HepG2 (cell line): ENCODE results near the gene TC2N. TPM values are rescaled to one million over a fixed set of nuclear protein-coding genes. Genes with fewer than 3 reads are reported as not detected.

Experiments used
- ATAC-seq: fragments of 200-7000 bp; cut with Tn5 transposase; 3 replicates; pipeline ENCODE4 v1.9.1; 2020; ENCODE audit warnings: mild to moderate bottlenecking, moderate library complexity
- BruUV-seq: library from RNA; stranded (reverse); fragments of 400-500 nt; replicated peaks from 2 replicates; lab custom pipeline; 2021; lab: Mats Ljungman, UMichigan
- CTCF ChIA-PET: fragments of 300-600 bp; formaldehyde crosslinking; extraction: SDS; loops from one replicate; lab custom pipeline; 2021; ENCODE audit warnings: low total read pairs, inconsistent platforms, low intra/inter-chr PET ratio; lab: Yijun Ruan, JAX
- POLR2A ChIA-PET: fragments of 350-600 bp; sonication (Branson Sonifier 250); formaldehyde crosslinking; loops from one replicate; lab custom pipeline; 2020; ENCODE audit warnings: antibody characterized with exemption, inconsistent platforms; lab: Yijun Ruan, JAX
- DNase-seq: peaks from one replicate; pipeline ENCODE4 v3.0.0-alpha.2; 2015; ENCODE audit warnings: low spot score
- FAIRE-seq: peaks from 3 replicates; lab custom pipeline; 2011; peaks lifted over from hg19 to GRCh38; lab: Jason Lieb, UNC
- H2AFZ ChIP-seq: one replicate; pipeline ENCODE4 v1.6.1; 2011; ENCODE audit warnings: low read length, inconsistent platforms
- H3K27ac ChIP-seq: fragments of 300-600 bp; 3 replicates; pipeline ENCODE4 v1.8.0; 2011; ENCODE audit warnings: mixed run types, mild to moderate bottlenecking, mixed read lengths, low read length, inconsistent platforms; ENCODE audit not compliant: insufficient read depth; ENCODE audit errors: extremely low read length
- H3K27me3 ChIP-seq, 2 experiments: fragments of 200-600 bp in 1 of 2; 2 replicates in 1 of 2; 3 replicates in 1 of 2; pipeline versions ENCODE4 v1.6.0 to v1.8.0; 2011; ENCODE audit warnings: low read length in 2 of 2, mild to moderate bottlenecking in 2 of 2, moderate library complexity in 2 of 2, inconsistent platforms in 1 of 2; ENCODE audit not compliant: insufficient read depth in 2 of 2, control insufficient read depth in 1 of 2
- H3K36me3 ChIP-seq, 2 experiments: fragments of 200-600 bp in 1 of 2; replicated peaks in 1 of 2; 2 replicates in 1 of 2; 3 replicates in 1 of 2; pipeline versions ENCODE4 v1.5.1 to v1.8.0; 2011; ENCODE audit warnings: low read length in 2 of 2, inconsistent platforms in 1 of 2; ENCODE audit not compliant: insufficient read depth in 2 of 2, control insufficient read depth in 1 of 2
- H3K4me1 ChIP-seq: 2 replicates; pipeline ENCODE4 v1.5.1; 2012; ENCODE audit warnings: low read length, inconsistent platforms; ENCODE audit not compliant: insufficient read depth
- H3K4me2 ChIP-seq: 2 replicates; pipeline ENCODE4 v1.6.0; 2011; ENCODE audit warnings: low read depth, low read length, inconsistent platforms
- H3K4me3 ChIP-seq, 3 experiments: fragments of 200-600 bp in 1 of 3; sonication (generic), shearing (Covaris generic) in 1 of 3; replicated peaks in 1 of 3; 2 replicates each; pipeline ENCODE4 v1.5.1; 2011 to 2016; ENCODE audit warnings: low read length in 3 of 3, inconsistent platforms in 2 of 3, low read depth in 2 of 3, mild to moderate bottlenecking in 2 of 3, control low read depth in 1 of 3, mixed read lengths in 1 of 3; ENCODE audit not compliant: insufficient read depth in 1 of 3
- H3K79me2 ChIP-seq: one replicate; pipeline ENCODE4 v1.6.1; 2011; ENCODE audit warnings: low read length, inconsistent platforms; ENCODE audit not compliant: insufficient read depth
- H3K9ac ChIP-seq: 2 replicates; pipeline ENCODE4 v1.6.0; 2011; ENCODE audit warnings: mild to moderate bottlenecking, low read depth, low read length, inconsistent platforms; ENCODE audit not compliant: insufficient read depth
- H3K9me3 ChIP-seq: 2 replicates; pipeline ENCODE4 v1.5.1; 2012; ENCODE audit warnings: mild to moderate bottlenecking, low read length
- H4K20me1 ChIP-seq: 2 replicates; pipeline ENCODE4 v1.6.0; 2011; ENCODE audit warnings: inconsistent platforms, mild to moderate bottlenecking, low read length, moderate library complexity; ENCODE audit not compliant: insufficient read depth
- ATM ChIP-seq: fragments of 450-650 bp; IDR thresholded peaks from 2 replicates; pipeline ENCODE4 v1.7.1; 2017; ENCODE audit warnings: mild to moderate bottlenecking, borderline replicate concordance
- DMAP1 ChIP-seq: IDR thresholded peaks from 2 replicates; pipeline ENCODE4 v1.6.1; 2016
- DR1 ChIP-seq: sonication (generic); formaldehyde crosslinking; IDR thresholded peaks from 2 replicates; pipeline ENCODE4 v1.8.0; 2021; ENCODE audit warnings: mild to moderate bottlenecking, missing genetic modification reagents, inconsistent platforms
- GPN1 ChIP-seq: sonication (generic); formaldehyde crosslinking; IDR thresholded peaks from 2 replicates; pipeline ENCODE4 v1.5.1; 2020; ENCODE audit warnings: missing genetic modification reagents, borderline replicate concordance
- HMG20B ChIP-seq: conservative IDR thresholded peaks from 2 replicates; pipeline ENCODE4 v1.6.1; 2016; ENCODE audit warnings: missing genetic modification reagents, missing compliant biosample characterization
- HNRNPLL ChIP-seq: fragments of 200-400 bp; formaldehyde crosslinking; IDR thresholded peaks from 2 replicates; pipeline ENCODE4 v1.6.1; 2017; ENCODE audit warnings: mild to moderate bottlenecking, low read depth, low read length; ENCODE audit not compliant: poor library complexity, severe bottlenecking
- MIER3 ChIP-seq: IDR thresholded peaks from 2 replicates; pipeline ENCODE4 v1.6.1; 2016; ENCODE audit warnings: missing compliant biosample characterization, borderline replicate concordance
- PAF1 ChIP-seq: IDR thresholded peaks from 2 replicates; pipeline ENCODE4 v1.6.1; 2016; ENCODE audit warnings: missing genetic modification reagents, missing compliant biosample characterization
- TMF1 ChIP-seq: sonication (generic); formaldehyde crosslinking; IDR thresholded peaks from 2 replicates; pipeline ENCODE4 v1.8.1; 2022; ENCODE audit warnings: low read depth, missing genetic modification reagents
- ZIK1 ChIP-seq: sonication (generic); formaldehyde crosslinking; IDR thresholded peaks from 2 replicates; pipeline ENCODE4 v1.5.0; 2020; ENCODE audit warnings: mild to moderate bottlenecking, low read depth, missing genetic modification reagents, borderline replicate concordance
- ZNF124 ChIP-seq: sonication (generic); formaldehyde crosslinking; IDR thresholded peaks from 2 replicates; pipeline ENCODE4 v1.4.0; 2020; ENCODE audit warnings: missing genetic modification reagents
- WGBS: methylation state at CpG from one replicate; pipeline ENCODE4 v1.1.6; 2017; ENCODE audit warnings: low lambda C conversion rate; 5-methylcytosine and 5-hydroxymethylcytosine counted together
- in situ Hi-C: cut with HindIII; loops from 2 replicates; pipeline ENCODE4 v1.10.0; 2017; ENCODE audit warnings: low pct_unique_long_range_greater_than_20kb; ENCODE audit not compliant: extremely low pct_ligation_motif_present
- intact Hi-C: fragments of 100-400 bp; cut with micrococcal nuclease; formaldehyde crosslinking; loops from one replicate; pipeline ENCODE4 v1.10.0; 2022; ENCODE audit not compliant: unreplicated experiment
- polyA plus RNA-seq, 8 experiments: library from polyadenylated mRNA; depleted of rRNA in 3 of 8; stranded (reverse) in 7 of 8; unstranded in 1 of 8; fragments of >200 nt; fragmentation: Illumina TruSeq in 4 of 8; extraction: Trizol in 4 of 8; gene quantifications; 2 replicates each; pipeline versions ENCODE4 v1.2.1 to v1.2.3, GENCODE V29; 2011 to 2016; ENCODE audit warnings: low read depth in 4 of 8, missing spikeins in 1 of 8, mixed read lengths in 1 of 8; ENCODE audit not compliant: insufficient read depth in 1 of 8
- total RNA-seq, 5 experiments: library from RNA; depleted of rRNA; stranded (reverse); fragments of >200 nt; fragmentation: Illumina TruSeq; extraction: Trizol; gene quantifications; 2 replicates each; pipeline ENCODE4 v1.2.3, GENCODE V29; 2016; ENCODE audit warnings: low read depth in 1 of 5
- TF ChIP-seq, protein P1 (sequence below): sonication (generic); formaldehyde crosslinking; IDR thresholded peaks from 2 replicates; pipeline ENCODE4 v1.4.0; 2020; ENCODE audit warnings: missing genetic modification reagents; ENCODE audit errors: not compliant biosample characterization
- TF ChIP-seq, protein P2 (sequence below): IDR thresholded peaks from 2 replicates; pipeline ENCODE4 v1.6.1; 2016; ENCODE audit warnings: mild to moderate bottlenecking, missing biosample characterization, missing genetic modification reagents
- TF ChIP-seq, protein P3 (sequence below): IDR thresholded peaks from 2 replicates; pipeline ENCODE4 v1.6.1; 2016; ENCODE audit warnings: missing compliant biosample characterization, missing genetic modification reagents, borderline replicate concordance
- TF ChIP-seq, protein P4 (sequence below): sonication (generic); formaldehyde crosslinking; IDR thresholded peaks from 2 replicates; pipeline ENCODE4 v1.5.1; 2020; ENCODE audit warnings: missing genetic modification reagents, mild to moderate bottlenecking, borderline replicate concordance
- TF ChIP-seq, protein P5 (sequence below): sonication (generic); formaldehyde crosslinking; IDR thresholded peaks from 2 replicates; pipeline ENCODE4 v1.4.0; 2020; ENCODE audit warnings: missing genetic modification reagents
- TF ChIP-seq, protein P6 (sequence below): sonication (generic); formaldehyde crosslinking; IDR thresholded peaks from 2 replicates; pipeline ENCODE4 v1.4.0; 2020; ENCODE audit warnings: missing genetic modification reagents, borderline replicate concordance

The TC2N gene
- total and polyA plus RNA-seq, 2 of the 13 experiments (the other 11 are each of a cell fraction or from before 2014, with no cell fraction given): 0.03 TPM; not detected in 1

DNA sequence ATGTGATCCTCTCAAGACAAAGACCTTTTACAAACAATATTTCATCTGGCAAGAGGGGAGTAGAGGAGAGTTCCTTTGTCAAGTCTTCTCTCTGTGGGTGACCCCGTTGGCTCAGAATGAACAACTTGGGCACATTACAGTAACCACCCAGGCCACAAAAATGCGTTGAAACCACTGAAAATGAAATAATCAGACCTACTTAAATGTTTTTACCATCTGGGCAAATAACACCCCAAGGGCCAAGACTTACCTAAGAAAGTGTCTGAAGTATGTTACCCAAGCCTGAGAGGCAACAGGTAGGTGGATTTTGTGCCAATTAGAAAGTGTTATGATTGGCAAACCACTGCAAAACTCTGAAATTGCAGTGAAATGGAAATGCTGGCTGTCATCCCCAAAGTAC lies 1.3 kb downstream of the TC2N start:
- ATAC-seq (no peak), DNase-seq (no peak), FAIRE-seq (no peak)
- in situ Hi-C loops (no loop called here), intact Hi-C loops (no loop called here)
- POLR2A ChIA-PET: no interaction called here
- H3K4me3 ChIP-seq: no peak overlapping the region
- CTCF ChIA-PET: no interaction called here
- H3K9ac ChIP-seq: no peak overlapping the region
- no peak overlapping the region for H3K27ac ChIP-seq
- H3K4me2 ChIP-seq: no peak overlapping the region
- no TSS peak for BruUV-seq
- 3% methylated on average over 2 of the region's 2 CpGs for WGBS
- no peaks in the 10 kb centered on the region for H3K9me3 ChIP-seq
- H3K27me3 ChIP-seq: peaks cover 3 to 9% of the 10 kb centered on the region in 2 experiments; a peak in 3 of 5 replicates
- no peaks in the 10 kb centered on the region for H4K20me1 ChIP-seq
- no peaks in the 10 kb centered on the region for H3K36me3 ChIP-seq
- no peak overlapping the region for H2AFZ ChIP-seq
- H3K4me1 ChIP-seq: peaks cover 20% of the 10 kb centered on the region
- H3K79me2 ChIP-seq: no peaks in the 10 kb centered on the region
- TF ChIP-seq, protein P1, sequence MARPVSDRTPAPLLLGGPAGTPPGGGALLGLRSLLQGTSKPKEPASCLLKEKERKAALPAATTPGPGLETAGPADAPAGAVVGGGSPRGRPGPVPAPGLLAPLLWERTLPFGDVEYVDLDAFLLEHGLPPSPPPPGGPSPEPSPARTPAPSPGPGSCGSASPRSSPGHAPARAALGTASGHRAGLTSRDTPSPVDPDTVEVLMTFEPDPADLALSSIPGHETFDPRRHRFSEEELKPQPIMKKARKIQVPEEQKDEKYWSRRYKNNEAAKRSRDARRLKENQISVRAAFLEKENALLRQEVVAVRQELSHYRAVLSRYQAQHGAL: no peak
- TF ChIP-seq, protein P2, sequence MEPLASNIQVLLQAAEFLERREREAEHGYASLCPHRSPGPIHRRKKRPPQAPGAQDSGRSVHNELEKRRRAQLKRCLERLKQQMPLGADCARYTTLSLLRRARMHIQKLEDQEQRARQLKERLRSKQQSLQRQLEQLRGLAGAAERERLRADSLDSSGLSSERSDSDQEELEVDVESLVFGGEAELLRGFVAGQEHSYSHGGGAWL: no peak
- no peak for TF ChIP-seq DMAP1 (CRISPR knock-in tag)
- no peak for TF ChIP-seq GPN1
- TF ChIP-seq, protein P3, sequence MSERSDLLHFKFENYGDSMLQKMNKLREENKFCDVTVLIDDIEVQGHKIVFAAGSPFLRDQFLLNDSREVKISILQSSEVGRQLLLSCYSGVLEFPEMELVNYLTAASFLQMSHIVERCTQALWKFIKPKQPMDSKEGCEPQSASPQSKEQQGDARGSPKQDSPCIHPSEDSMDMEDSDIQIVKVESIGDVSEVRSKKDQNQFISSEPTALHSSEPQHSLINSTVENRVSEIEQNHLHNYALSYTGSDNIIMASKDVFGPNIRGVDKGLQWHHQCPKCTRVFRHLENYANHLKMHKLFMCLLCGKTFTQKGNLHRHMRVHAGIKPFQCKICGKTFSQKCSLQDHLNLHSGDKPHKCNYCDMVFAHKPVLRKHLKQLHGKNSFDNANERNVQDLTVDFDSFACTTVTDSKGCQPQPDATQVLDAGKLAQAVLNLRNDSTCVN (CRISPR knock-in tag): no peak
- TF ChIP-seq ATM: no peak
- no peak for TF ChIP-seq DR1 (CRISPR knock-in tag)
- TF ChIP-seq, protein P4, sequence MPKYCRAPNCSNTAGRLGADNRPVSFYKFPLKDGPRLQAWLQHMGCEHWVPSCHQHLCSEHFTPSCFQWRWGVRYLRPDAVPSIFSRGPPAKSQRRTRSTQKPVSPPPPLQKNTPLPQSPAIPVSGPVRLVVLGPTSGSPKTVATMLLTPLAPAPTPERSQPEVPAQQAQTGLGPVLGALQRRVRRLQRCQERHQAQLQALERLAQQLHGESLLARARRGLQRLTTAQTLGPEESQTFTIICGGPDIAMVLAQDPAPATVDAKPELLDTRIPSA (CRISPR knock-in tag): no peak
- no peak for TF ChIP-seq PAF1 (CRISPR knock-in tag)
- no peak for TF ChIP-seq ZIK1 (CRISPR knock-in tag)
- no peak for TF ChIP-seq MIER3
- no peak for TF ChIP-seq HMG20B (CRISPR knock-in tag)
- TF ChIP-seq ZNF124: no peak
- TF ChIP-seq, protein P5, sequence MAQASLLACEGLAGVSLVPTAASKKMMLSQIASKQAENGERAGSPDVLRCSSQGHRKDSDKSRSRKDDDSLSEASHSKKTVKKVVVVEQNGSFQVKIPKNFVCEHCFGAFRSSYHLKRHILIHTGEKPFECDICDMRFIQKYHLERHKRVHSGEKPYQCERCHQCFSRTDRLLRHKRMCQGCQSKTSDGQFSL (CRISPR knock-in tag): no peak
- no peak for TF ChIP-seq HNRNPLL
- TF ChIP-seq, protein P6, sequence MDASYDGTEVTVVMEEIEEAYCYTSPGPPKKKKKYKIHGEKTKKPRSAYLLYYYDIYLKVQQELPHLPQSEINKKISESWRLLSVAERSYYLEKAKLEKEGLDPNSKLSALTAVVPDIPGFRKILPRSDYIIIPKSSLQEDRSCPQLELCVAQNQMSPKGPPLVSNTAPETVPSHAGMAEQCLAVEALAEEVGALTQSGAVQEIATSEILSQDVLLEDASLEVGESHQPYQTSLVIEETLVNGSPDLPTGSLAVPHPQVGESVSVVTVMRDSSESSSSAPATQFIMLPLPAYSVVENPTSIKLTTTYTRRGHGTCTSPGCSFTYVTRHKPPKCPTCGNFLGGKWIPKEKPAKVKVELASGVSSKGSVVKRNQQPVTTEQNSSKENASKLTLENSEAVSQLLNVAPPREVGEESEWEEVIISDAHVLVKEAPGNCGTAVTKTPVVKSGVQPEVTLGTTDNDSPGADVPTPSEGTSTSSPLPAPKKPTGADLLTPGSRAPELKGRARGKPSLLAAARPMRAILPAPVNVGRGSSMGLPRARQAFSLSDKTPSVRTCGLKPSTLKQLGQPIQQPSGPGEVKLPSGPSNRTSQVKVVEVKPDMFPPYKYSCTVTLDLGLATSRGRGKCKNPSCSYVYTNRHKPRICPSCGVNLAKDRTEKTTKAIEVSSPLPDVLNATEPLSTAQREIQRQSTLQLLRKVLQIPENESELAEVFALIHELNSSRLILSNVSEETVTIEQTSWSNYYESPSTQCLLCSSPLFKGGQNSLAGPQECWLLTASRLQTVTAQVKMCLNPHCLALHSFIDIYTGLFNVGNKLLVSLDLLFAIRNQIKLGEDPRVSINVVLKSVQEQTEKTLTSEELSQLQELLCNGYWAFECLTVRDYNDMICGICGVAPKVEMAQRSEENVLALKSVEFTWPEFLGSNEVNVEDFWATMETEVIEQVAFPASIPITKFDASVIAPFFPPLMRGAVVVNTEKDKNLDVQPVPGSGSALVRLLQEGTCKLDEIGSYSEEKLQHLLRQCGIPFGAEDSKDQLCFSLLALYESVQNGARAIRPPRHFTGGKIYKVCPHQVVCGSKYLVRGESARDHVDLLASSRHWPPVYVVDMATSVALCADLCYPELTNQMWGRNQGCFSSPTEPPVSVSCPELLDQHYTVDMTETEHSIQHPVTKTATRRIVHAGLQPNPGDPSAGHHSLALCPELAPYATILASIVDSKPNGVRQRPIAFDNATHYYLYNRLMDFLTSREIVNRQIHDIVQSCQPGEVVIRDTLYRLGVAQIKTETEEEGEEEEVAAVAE (CRISPR knock-in tag): no peak
- TF ChIP-seq TMF1 (CRISPR knock-in tag): no peak
